ENCODE measurements around the gene CDC37L1.

- TF ChIP-seq, protein P1, sequence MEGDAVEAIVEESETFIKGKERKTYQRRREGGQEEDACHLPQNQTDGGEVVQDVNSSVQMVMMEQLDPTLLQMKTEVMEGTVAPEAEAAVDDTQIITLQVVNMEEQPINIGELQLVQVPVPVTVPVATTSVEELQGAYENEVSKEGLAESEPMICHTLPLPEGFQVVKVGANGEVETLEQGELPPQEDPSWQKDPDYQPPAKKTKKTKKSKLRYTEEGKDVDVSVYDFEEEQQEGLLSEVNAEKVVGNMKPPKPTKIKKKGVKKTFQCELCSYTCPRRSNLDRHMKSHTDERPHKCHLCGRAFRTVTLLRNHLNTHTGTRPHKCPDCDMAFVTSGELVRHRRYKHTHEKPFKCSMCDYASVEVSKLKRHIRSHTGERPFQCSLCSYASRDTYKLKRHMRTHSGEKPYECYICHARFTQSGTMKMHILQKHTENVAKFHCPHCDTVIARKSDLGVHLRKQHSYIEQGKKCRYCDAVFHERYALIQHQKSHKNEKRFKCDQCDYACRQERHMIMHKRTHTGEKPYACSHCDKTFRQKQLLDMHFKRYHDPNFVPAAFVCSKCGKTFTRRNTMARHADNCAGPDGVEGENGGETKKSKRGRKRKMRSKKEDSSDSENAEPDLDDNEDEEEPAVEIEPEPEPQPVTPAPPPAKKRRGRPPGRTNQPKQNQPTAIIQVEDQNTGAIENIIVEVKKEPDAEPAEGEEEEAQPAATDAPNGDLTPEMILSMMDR (IDR thresholded peaks at IDR 0.05), result no peak
- TF ChIP-seq POLR2A (IDR thresholded peaks at IDR 0.05), result no peak
Observed at GRCh38 chr9:4701526-4701925, 22.2 kb downstream of the CDC37L1 start.

All from thyroid gland (tissue), 4 donors.